ENCODE data around the gene VEGFA.
"Not testable (repeated sequence)": the region's sequence is repeated elsewhere in the genome, so short reads cannot be mapped to it uniquely, and the experiment has no call there.

The VEGFA gene

GRCh38 chr6:43814865-43815264, 44.9 kb downstream of the VEGFA start:
- DNase-seq (ENCODE audit: extremely low spot score): no peak
- ChIA-PET CTCF (no interaction called here), POLR2A (no interaction called here)
- TF ChIP-seq HDGF (IDR thresholded peaks at IDR 0.05; ENCODE audit: borderline replicate concordance): no peak
- TF ChIP-seq TARDBP (IDR thresholded peaks at IDR 0.05): no peak

GRCh38 chr6:43817192-43817591, 47.2 kb downstream of the VEGFA start:
- POLR2A ChIA-PET: no interaction called here
- CTCF ChIA-PET: interaction anchor here (0.6 to 1.7 kb wide), 4 partner anchors 10 to 107 kb away, joined by 3 to 9 read pairs (median 4); partner anchors contain the start of gene VEGFA
- DNase-seq (ENCODE audit: extremely low spot score): peak; percentile 45
- TF ChIP-seq CTBP1 (IDR thresholded peaks at IDR 0.05; ENCODE audit: borderline replicate concordance) (no peak), L3MBTL2 (conservative IDR thresholded peaks at IDR 0.05) (no peak), PKNOX1 (IDR thresholded peaks at IDR 0.05) (no peak), FOXA1 (IDR thresholded peaks at IDR 0.05) (no peak), LEF1 (IDR thresholded peaks at IDR 0.05; ENCODE audit: borderline replicate concordance) (no peak), FOXK2 (IDR thresholded peaks at IDR 0.05) (no peak), HDGF (IDR thresholded peaks at IDR 0.05; ENCODE audit: borderline replicate concordance) (no peak), NFRKB (IDR thresholded peaks at IDR 0.05) (no peak), SUZ12 (IDR thresholded peaks at IDR 0.05) (no peak), ZNF384 (IDR thresholded peaks at IDR 0.05) (no peak), BHLHE40 (IDR thresholded peaks at IDR 0.05; ENCODE audit: borderline replicate concordance) (no peak), ELF4 (IDR thresholded peaks at IDR 0.05) (no peak), SP1 (IDR thresholded peaks at IDR 0.05) (no peak), TARDBP (IDR thresholded peaks at IDR 0.05) (no peak), FOXM1 (IDR thresholded peaks at IDR 0.05; ENCODE audit: borderline replicate concordance) (no peak), ARNT (IDR thresholded peaks at IDR 0.05) (no peak)

- DNase-seq (ENCODE audit: extremely low spot score); CTCF ChIA-PET; POLR2A ChIA-PET: not testable (repeated sequence)
Measured at GRCh38 chr6:43818973-43819372, 49.0 kb downstream of the VEGFA start.

GRCh38 chr6:43819958-43820357, 49.9 kb downstream of the VEGFA start:
- POLR2A ChIA-PET: interaction anchor here (1.0 kb wide), 1 partner anchor 47 kb away, joined by 3 read pairs; no protein-coding TSS in a partner anchor
- no peak for DNase-seq (ENCODE audit: extremely low spot score)
- TF ChIP-seq NFRKB (IDR thresholded peaks at IDR 0.05): no peak
- TF ChIP-seq L3MBTL2 (conservative IDR thresholded peaks at IDR 0.05): no peak
- no peak for TF ChIP-seq FOXM1 (IDR thresholded peaks at IDR 0.05; ENCODE audit: borderline replicate concordance)
- no peak for TF ChIP-seq CTBP1 (IDR thresholded peaks at IDR 0.05; ENCODE audit: borderline replicate concordance)
- no peak for TF ChIP-seq HDGF (IDR thresholded peaks at IDR 0.05; ENCODE audit: borderline replicate concordance)
- TF ChIP-seq FOXA1 (IDR thresholded peaks at IDR 0.05): no peak
- no peak for TF ChIP-seq LEF1 (IDR thresholded peaks at IDR 0.05; ENCODE audit: borderline replicate concordance)
- no peak for TF ChIP-seq FOXK2 (IDR thresholded peaks at IDR 0.05)
- TF ChIP-seq ARNT (IDR thresholded peaks at IDR 0.05): no peak
- TF ChIP-seq ELF4 (IDR thresholded peaks at IDR 0.05): no peak
- TF ChIP-seq BHLHE40 (IDR thresholded peaks at IDR 0.05; ENCODE audit: borderline replicate concordance): no peak
- CTCF ChIA-PET: interaction anchor here (1.0 kb wide), 1 partner anchor 254 kb away, joined by 3 read pairs; no protein-coding TSS in a partner anchor

- no peak for DNase-seq (ENCODE audit: extremely low spot score)
- POLR2A ChIA-PET: interaction anchor here (1.0 kb wide), 1 partner anchor 48 kb away, joined by 3 read pairs; no protein-coding TSS in a partner anchor
- CTCF ChIA-PET: interaction anchor here (1.0 kb wide), 1 partner anchor 253 kb away, joined by 3 read pairs; no protein-coding TSS in a partner anchor
- TF ChIP-seq ZNF384 (IDR thresholded peaks at IDR 0.05): no peak
- no peak for TF ChIP-seq PKNOX1 (IDR thresholded peaks at IDR 0.05)
Measured at GRCh38 chr6:43820486-43820885, 50.5 kb downstream of the VEGFA start.

- TF ChIP-seq FOXA1 (IDR thresholded peaks at IDR 0.05) (no peak), ZNF384 (IDR thresholded peaks at IDR 0.05) (no peak), NFRKB (IDR thresholded peaks at IDR 0.05) (no peak), CTBP1 (IDR thresholded peaks at IDR 0.05; ENCODE audit: borderline replicate concordance) (no peak), ELF4 (IDR thresholded peaks at IDR 0.05) (no peak), FOXK2 (IDR thresholded peaks at IDR 0.05) (no peak), LEF1 (IDR thresholded peaks at IDR 0.05; ENCODE audit: borderline replicate concordance) (no peak), ARNT (IDR thresholded peaks at IDR 0.05) (no peak), FOXM1 (IDR thresholded peaks at IDR 0.05; ENCODE audit: borderline replicate concordance) (no peak), TARDBP (IDR thresholded peaks at IDR 0.05) (no peak), SUZ12 (IDR thresholded peaks at IDR 0.05) (no peak), L3MBTL2 (conservative IDR thresholded peaks at IDR 0.05) (no peak), BHLHE40 (IDR thresholded peaks at IDR 0.05; ENCODE audit: borderline replicate concordance) (no peak), PKNOX1 (IDR thresholded peaks at IDR 0.05) (no peak), SP1 (IDR thresholded peaks at IDR 0.05) (no peak), HDGF (IDR thresholded peaks at IDR 0.05; ENCODE audit: borderline replicate concordance) (no peak)
- POLR2A ChIA-PET: no interaction called here
- DNase-seq (ENCODE audit: extremely low spot score): no peak
- CTCF ChIA-PET: interaction anchor here (1.0 kb wide), 1 partner anchor 253 kb away, joined by 3 read pairs; no protein-coding TSS in a partner anchor
Measured at GRCh38 chr6:43821101-43821886, 51.3 kb downstream of the VEGFA start.

Data from HEK293T (cell line).